Measurements from ENCODE around the gene CHST13.
"Not testable (repeated sequence)": the region's sequence is repeated elsewhere in the genome, so short reads cannot be mapped to it uniquely, and the experiment has no call there.

CHST13 gene

GRCh38 chr3:126558336-126559071, 34.5 kb downstream of the CHST13 start, which contains the start of gene C3orf22:
Gene C3orf22 (minus strand): TSS chr3:126558932. CDS start chr3:126553390, 5,542 bp downstream.
- no peak for DNase-seq
- TF ChIP-seq GATA1 (IDR thresholded peaks at IDR 0.05; ENCODE audit: low read depth, low read length), result no peak
- no peak for TF ChIP-seq POLR2A (IDR thresholded peaks at IDR 0.05; ENCODE audit: low read length)

- no peak for TF ChIP-seq GATA1 (IDR thresholded peaks at IDR 0.05; ENCODE audit: low read depth, low read length)
- DNase-seq, result no peak
Observed at GRCh38 chr3:126562737-126563276, 38.9 kb downstream of the CHST13 start.

DNA sequence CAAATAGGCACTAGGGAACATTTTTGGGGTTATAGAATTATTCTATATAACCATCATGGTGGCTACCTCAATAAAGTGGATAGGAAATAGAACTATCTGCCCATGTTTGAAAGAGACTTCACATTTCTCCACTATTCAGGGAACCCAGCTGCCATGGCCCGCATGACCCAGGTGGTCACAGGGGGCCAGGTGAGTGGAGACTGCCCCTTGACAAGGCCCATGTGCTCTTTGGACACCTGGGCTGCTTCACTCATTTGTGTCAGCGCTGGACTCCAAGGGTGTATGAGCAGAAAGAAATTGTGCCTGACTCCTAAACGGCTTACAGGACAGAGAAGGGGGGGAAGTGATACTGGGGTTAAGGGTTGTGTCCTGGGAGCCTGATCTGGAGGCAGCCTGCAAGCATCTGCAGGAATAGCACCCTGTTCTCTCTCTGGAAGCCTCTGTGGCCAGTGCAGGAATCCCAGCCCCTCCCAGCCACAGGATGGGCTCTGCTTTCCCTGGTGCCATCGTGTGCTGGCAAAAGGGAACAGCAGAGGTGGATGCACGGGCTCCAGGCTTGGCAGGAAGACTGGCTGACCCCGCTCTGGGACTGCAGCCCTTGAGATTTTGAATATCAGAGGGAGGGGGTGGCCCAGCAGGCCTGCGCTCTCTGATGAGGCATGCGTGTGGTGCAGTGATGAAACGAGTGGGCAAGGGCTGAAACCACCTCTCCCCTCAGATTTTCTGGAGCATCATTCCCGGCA, 43.9 kb downstream of the CHST13 start:
- TF ChIP-seq POLR2A (IDR thresholded peaks at IDR 0.05; ENCODE audit: low read length) (no peak), GATA1 (IDR thresholded peaks at IDR 0.05; ENCODE audit: low read depth, low read length) (no peak)
- DNase-seq, result no peak

GRCh38 chr3:126568776-126569342, 44.9 kb downstream of the CHST13 start:
- no peak for DNase-seq

DNA sequence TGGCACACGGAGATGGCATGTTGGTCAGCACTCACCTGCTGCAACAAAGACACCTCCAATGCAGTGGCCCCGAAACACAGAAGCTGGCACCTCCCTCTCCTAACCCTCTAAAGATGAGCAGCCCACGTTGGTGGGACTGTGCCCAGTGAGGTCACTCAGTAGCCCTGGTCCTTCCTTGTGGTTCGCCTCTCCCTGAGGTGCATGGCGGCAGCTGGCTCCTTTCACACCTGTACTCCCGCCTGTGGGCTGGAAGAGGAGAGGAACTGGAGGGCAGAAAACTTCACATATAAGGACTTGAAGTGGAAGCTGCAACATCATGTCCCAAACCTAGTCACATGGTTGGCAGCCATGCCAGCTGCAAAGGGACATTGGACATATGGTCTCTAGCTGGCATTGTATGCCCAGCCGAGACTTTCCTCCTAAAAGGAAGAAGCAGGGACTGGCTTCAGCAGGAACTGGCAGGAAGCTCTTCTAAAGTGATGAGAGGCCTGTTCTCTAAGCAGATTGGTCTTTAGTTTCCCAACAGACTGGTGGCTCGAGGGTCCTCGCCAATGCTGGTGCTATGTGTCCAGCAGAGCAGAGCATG, 45.5 kb downstream of the CHST13 start:
- no peak for DNase-seq
- no peak for TF ChIP-seq POLR2A (IDR thresholded peaks at IDR 0.05; ENCODE audit: low read length)
- no peak for TF ChIP-seq GATA1 (IDR thresholded peaks at IDR 0.05; ENCODE audit: low read depth, low read length)

More at GRCh38 chr3:126568776-126569342, 44.9 kb downstream of the CHST13 start:
- TF ChIP-seq GATA1 (IDR thresholded peaks at IDR 0.05; ENCODE audit: low read depth, low read length), result no peak
- no peak for TF ChIP-seq POLR2A (IDR thresholded peaks at IDR 0.05; ENCODE audit: low read length)

DNA sequence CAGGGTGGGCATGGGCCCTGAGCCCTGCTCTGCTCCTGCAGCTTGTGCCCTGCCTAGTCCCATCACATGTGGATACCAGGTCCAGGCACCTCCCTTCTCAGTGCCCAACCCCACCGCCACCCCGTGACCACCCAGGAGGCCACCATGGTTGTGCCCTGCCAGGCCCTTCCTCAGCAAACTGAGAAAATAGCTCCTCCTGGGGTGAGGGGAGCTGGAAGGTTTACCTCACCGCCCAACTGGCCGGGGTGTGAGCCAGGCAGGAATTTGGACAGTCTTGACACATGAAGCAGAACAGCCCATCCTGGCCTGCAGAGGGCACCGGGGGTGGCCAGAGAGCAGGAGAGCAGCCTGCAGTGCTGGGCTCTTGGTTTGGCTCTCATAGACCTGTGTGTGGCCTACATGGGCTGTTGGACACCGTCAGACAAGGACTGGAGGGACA, 46.2 kb downstream of the CHST13 start:
- TF ChIP-seq GATA1 (IDR thresholded peaks at IDR 0.05; ENCODE audit: low read depth, low read length), result no peak
- TF ChIP-seq POLR2A (IDR thresholded peaks at IDR 0.05; ENCODE audit: low read length), result no peak
- peak in 1 of 2 experiments; percentile 17 for DNase-seq

GRCh38 chr3:126571078-126571477, 47.1 kb downstream of the CHST13 start:
- TF ChIP-seq POLR2A (IDR thresholded peaks at IDR 0.05; ENCODE audit: low read length) (no peak), GATA1 (IDR thresholded peaks at IDR 0.05; ENCODE audit: low read depth, low read length) (no peak)
- no peak for DNase-seq

DNA sequence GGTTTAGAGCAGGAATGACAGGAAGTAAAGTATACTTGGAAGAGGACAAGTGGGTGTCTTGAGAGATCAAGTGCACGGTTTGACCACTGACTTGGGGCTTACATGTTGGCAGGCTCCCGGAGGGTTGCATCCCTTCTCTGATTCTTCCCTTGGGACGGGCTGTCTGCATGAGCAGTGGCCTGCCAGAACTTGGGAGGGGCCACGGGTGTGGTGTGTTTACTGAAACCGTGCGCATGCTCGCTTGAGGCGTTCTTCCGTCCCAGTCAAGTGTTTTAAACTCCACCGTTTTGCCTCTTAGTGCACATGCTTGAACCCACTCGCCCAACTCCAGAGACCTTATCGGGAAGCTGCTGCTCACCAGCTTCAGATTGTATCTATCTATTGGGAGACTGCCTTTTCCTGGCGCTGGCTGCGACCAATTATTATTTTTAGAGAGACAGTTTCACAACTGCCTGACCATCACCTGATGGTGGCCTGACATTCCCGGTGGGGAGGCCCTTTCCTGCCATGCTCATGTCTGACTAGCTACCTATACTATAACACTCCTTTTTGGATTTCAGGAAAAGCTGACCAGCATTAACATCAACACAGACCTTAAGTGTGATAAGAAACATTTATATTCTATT, 49.6 kb downstream of the CHST13 start:
- TF ChIP-seq POLR2A (IDR thresholded peaks at IDR 0.05; ENCODE audit: low read length) (no peak), GATA1 (IDR thresholded peaks at IDR 0.05; ENCODE audit: low read depth, low read length) (no peak)
- no peak for DNase-seq

- no peak for DNase-seq
- TF ChIP-seq POLR2A (IDR thresholded peaks at IDR 0.05; ENCODE audit: low read length) (no peak), GATA1 (IDR thresholded peaks at IDR 0.05; ENCODE audit: low read depth, low read length) (no peak)
Observed at GRCh38 chr3:126577261-126577660, 53.3 kb downstream of the CHST13 start.

DNA sequence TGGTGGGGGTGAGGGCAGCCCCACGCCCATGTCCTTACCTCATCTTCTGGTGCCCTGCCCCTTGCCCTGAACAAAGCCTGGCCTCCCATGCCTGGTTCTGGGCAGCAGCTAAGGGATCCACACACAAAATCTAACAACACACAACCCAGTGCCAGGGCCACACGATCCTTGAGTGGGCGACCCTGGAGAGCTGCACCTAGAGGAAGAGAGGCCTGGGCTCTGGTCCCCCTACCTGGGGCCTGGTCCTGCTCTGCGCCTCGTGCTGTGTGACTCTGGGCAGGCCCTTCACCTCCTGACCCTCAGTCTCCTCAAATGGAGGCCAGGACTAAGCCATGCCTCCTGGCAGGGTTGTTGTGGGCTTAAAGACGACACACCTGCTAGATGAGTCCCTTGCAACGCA, 54.7 kb downstream of the CHST13 start:
- TF ChIP-seq POLR2A (IDR thresholded peaks at IDR 0.05; ENCODE audit: low read length), result no peak
- no peak for TF ChIP-seq GATA1 (IDR thresholded peaks at IDR 0.05; ENCODE audit: low read depth, low read length)
- no peak for DNase-seq

GRCh38 chr3:126580746-126581145, 56.8 kb downstream of the CHST13 start:
- TF ChIP-seq GATA1 (IDR thresholded peaks at IDR 0.05; ENCODE audit: low read depth, low read length) (no peak), POLR2A (IDR thresholded peaks at IDR 0.05; ENCODE audit: low read length) (no peak)
- no peak for DNase-seq

DNA sequence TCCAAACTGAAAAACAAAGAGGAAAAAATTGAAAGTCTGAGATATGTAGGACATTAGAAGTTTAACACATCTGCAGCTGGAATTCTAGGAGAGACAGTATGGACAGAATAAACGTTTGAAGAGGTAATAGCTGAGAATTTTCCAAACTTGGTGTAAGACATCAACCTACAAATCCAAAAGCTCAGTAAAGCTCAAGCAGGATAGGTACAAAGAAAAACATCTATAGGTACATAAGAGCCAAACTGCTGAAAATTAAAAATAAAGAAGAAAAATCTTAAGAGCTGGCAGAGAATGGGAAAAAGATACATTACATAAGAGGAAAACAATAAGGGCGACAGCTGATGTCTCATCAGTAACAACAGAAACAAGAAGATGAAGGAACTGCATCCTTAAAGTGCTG, 57.6 kb downstream of the CHST13 start:
- TF ChIP-seq POLR2A (IDR thresholded peaks at IDR 0.05; ENCODE audit: low read length), result no peak
- TF ChIP-seq GATA1 (IDR thresholded peaks at IDR 0.05; ENCODE audit: low read depth, low read length), result no peak
- DNase-seq, result no peak

DNA sequence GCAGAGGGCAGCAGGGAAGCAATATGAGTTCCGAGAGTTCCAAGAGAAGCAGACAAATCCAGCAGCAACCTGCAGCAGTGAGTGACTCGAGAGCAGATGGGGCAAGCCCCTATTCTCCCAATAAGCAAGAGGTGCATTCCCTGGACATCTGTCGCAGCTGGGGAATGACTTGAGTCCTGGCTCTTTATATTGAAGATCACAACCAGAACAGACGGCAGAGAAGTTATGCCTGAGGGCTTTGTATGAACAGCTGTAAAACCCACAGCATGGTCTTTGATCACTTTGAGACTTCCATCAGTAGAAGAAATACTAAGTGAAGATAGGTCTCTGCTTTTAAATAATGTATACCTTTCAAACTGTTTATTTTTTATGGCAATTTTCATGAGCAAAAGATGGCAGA, 58.4 kb downstream of the CHST13 start:
- TF ChIP-seq GATA1 (IDR thresholded peaks at IDR 0.05; ENCODE audit: low read depth, low read length) (no peak), POLR2A (IDR thresholded peaks at IDR 0.05; ENCODE audit: low read length) (no peak)
- no peak for DNase-seq

DNA sequence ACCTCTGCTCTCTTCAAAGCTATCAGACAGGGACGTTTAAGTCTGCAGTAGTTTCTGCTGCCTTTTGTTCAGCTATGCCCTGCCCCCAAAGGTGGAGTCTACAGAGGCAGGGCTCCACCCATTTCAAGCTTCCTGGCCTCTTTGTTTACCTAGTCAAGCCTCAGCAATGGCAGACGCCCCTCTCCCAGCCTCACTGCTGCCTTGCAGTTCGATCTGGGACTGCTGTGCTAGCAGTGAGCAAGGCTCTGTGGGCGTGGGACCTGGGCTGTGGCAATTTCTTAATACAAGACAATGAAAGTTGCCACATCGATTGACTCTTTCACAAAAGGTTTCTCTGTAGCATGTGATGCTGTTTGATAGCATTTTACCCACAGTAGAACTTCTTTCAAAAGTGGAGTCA, 67.6 kb downstream of the CHST13 start:
- DNase-seq, result not testable (repeated sequence)
